HL-60 (cell line): Measurements from ENCODE around the gene EXOC2.

Source experiments
- DNase-seq, 2 experiments: peaks; one replicate each; pipeline ENCODE4 v3.0.0-alpha.2; 2010 to 2020; ENCODE audit warnings: low read depth in 1 of 2, low spot score in 1 of 2
- H3K27ac ChIP-seq: fragments of 250-450 bp; sonication (Bioruptor Pico); replicated peaks from 2 replicates; pipeline ENCODE4 v1.5.1; 2020; ENCODE audit warnings: mild to moderate bottlenecking, moderate library complexity
- H3K27me3 ChIP-seq: fragments of 250-450 bp; sonication (Bioruptor Pico); 2 replicates; pipeline ENCODE4 v1.5.1; 2021; ENCODE audit warnings: mild to moderate bottlenecking, moderate library complexity; ENCODE audit not compliant: insufficient read depth, poor library complexity, severe bottlenecking
- H3K4me3 ChIP-seq: replicated peaks from 2 replicates; pipeline ENCODE4 v1.5.1; 2011; ENCODE audit warnings: mild to moderate bottlenecking, control low read depth, low read length; ENCODE audit not compliant: insufficient read depth
- CTCF ChIP-seq: IDR thresholded peaks from one replicate; pipeline ENCODE4 v1.5.1; 2011; ENCODE audit warnings: low read length, control low read depth, inconsistent platforms; ENCODE audit not compliant: insufficient read depth
- GABPA ChIP-seq: IDR thresholded peaks from 2 replicates; pipeline ENCODE4 v1.6.1; 2012; ENCODE audit warnings: low read depth
- POLR2AphosphoS5 ChIP-seq: IDR thresholded peaks from 2 replicates; pipeline ENCODE4 v1.6.1; 2012; ENCODE audit warnings: low read depth
- REST ChIP-seq: IDR thresholded peaks from 2 replicates; pipeline ENCODE4 v1.6.1; 2012; ENCODE audit warnings: low read depth; ENCODE audit not compliant: insufficient replicate concordance
- SPI1 ChIP-seq: IDR thresholded peaks from 2 replicates; pipeline ENCODE4 v1.6.1; 2012; ENCODE audit warnings: low read depth, mild to moderate bottlenecking, borderline replicate concordance

The EXOC2 gene

GRCh38 chr6:713351-713750, 20.4 kb upstream of the EXOC2 start:
- no peak for TF ChIP-seq CTCF
- no peak for TF ChIP-seq POLR2AphosphoS5
- no peak for TF ChIP-seq GABPA
- TF ChIP-seq SPI1 = no peak
- no peak for TF ChIP-seq REST
- peaks cover 15% of the 10 kb centered on the region for H3K27me3 ChIP-seq
- DNase-seq = no peak
- no peak overlapping the region for H3K4me3 ChIP-seq
- no peak overlapping the region for H3K27ac ChIP-seq

GRCh38 chr6:712805-713204, 19.9 kb upstream of the EXOC2 start:
- Histone ChIP-seq H3K4me3 (no peak overlapping the region), H3K27me3 (peaks cover 19% of the 10 kb centered on the region), H3K27ac (no peak overlapping the region)
- DNase-seq = no peak
- TF ChIP-seq REST (no peak), GABPA (no peak), SPI1 (no peak), POLR2AphosphoS5 (no peak), CTCF (no peak)

GRCh38 chr6:711925-712324, 19.0 kb upstream of the EXOC2 start:
- no peak overlapping the region for H3K27ac ChIP-seq
- peaks cover 23% of the 10 kb centered on the region for H3K27me3 ChIP-seq
- no peak for TF ChIP-seq CTCF
- TF ChIP-seq REST = no peak
- TF ChIP-seq SPI1 = no peak
- no peak for TF ChIP-seq POLR2AphosphoS5
- TF ChIP-seq GABPA = no peak
- no peak for DNase-seq
- no peak overlapping the region for H3K4me3 ChIP-seq
